Subcutaneous adipose tissue (tissue), 4 donors: ENCODE measurements around the gene DTNBP1. TPM values are rescaled to one million over a fixed set of nuclear protein-coding genes. Genes with fewer than 3 reads are reported as not detected.

Experiments
- CTCF ChIP-seq: fragments of 450-650 bp; IDR thresholded peaks from one replicate; pipeline ENCODE4 v1.5.1; 2016; ENCODE audit warnings: low read depth, mild to moderate bottlenecking, control low read depth, antibody characterized with exemption, moderate library complexity
- total RNA-seq, 4 donors: library from RNA; depleted of rRNA; stranded (reverse); fragments of >200 nt; gene quantifications; one replicate each; pipeline ENCODE4 v1.1.0, GENCODE V29; 2016

DTNBP1 gene
- total RNA-seq, 4 donors from 2014 or later = 7.7 to 15.9 (median 12.5) TPM

GRCh38 chr6:15512721-15513120, 150.1 kb downstream of the DTNBP1 start:
- TF ChIP-seq CTCF = no peak

GRCh38 chr6:15512126-15512525, 150.7 kb downstream of the DTNBP1 start:
- TF ChIP-seq CTCF = no peak

GRCh38 chr6:15511248-15512125, 151.3 kb downstream of the DTNBP1 start:
- no peak for TF ChIP-seq CTCF

GRCh38 chr6:15510536-15511247, 152.1 kb downstream of the DTNBP1 start:
- no peak for TF ChIP-seq CTCF

GRCh38 chr6:15510121-15510520, 152.7 kb downstream of the DTNBP1 start:
- TF ChIP-seq CTCF = no peak

GRCh38 chr6:15509335-15509933, 153.4 kb downstream of the DTNBP1 start:
- no peak for TF ChIP-seq CTCF

- TF ChIP-seq CTCF = no peak
Measured at GRCh38 chr6:15508931-15509330, 153.9 kb downstream of the DTNBP1 start.
